HG03460 (cell line): ENCODE data around the gene TOP1.
"Not testable (repeated sequence)": the region's sequence is repeated elsewhere in the genome, so short reads cannot be mapped to it uniquely, and the experiment has no call there.

Experiments
- ATAC-seq: cut with Tn5 transposase; IDR thresholded peaks from one replicate; pipeline ENCODE4 v1.9.1; 2021; ENCODE audit not compliant: unreplicated experiment

The TOP1 gene

GRCh38 chr20:41003143-41003935 lies 25.3 kb upstream of the TOP1 start:
- peak; percentile 50 for ATAC-seq

GRCh38 chr20:41003936-41004294 lies 24.7 kb upstream of the TOP1 start:
- ATAC-seq, result not testable (repeated sequence)

- ATAC-seq, result no peak
These were observed 23.9 kb upstream of the TOP1 start for GRCh38 chr20:41004531-41005360.

GRCh38 chr20:41005361-41005729 lies 23.3 kb upstream of the TOP1 start:
- no peak for ATAC-seq

- no peak for ATAC-seq
These were observed 22.3 kb upstream of the TOP1 start for GRCh38 chr20:41006126-41006935.

- ATAC-seq, result no peak
These were observed 21.6 kb upstream of the TOP1 start for GRCh38 chr20:41006936-41007474.

- ATAC-seq, result no peak
These were observed 21.1 kb upstream of the TOP1 start for GRCh38 chr20:41007481-41007880.

GRCh38 chr20:41009946-41010345 lies 18.7 kb upstream of the TOP1 start:
- ATAC-seq, result no peak

- ATAC-seq, result peak; percentile 89
These were observed 17.0 kb upstream of the TOP1 start for GRCh38 chr20:41011551-41012067.

GRCh38 chr20:41014561-41015088 lies 14.0 kb upstream of the TOP1 start:
- ATAC-seq, result no peak

- ATAC-seq, result no peak
These were observed 11.1 kb upstream of the TOP1 start for GRCh38 chr20:41017448-41018042.

GRCh38 chr20:41018153-41018552 lies 10.5 kb upstream of the TOP1 start:
- ATAC-seq, result no peak

- no peak for ATAC-seq
These were observed 5.1 kb upstream of the TOP1 start for GRCh38 chr20:41023549-41023948.

GRCh38 chr20:41027366-41027765 lies 1.3 kb upstream of the TOP1 start:
- no peak for ATAC-seq

- ATAC-seq, result no peak
These were observed 707 bp upstream of the TOP1 start for GRCh38 chr20:41027872-41028358.

- ATAC-seq, result peak; percentile 20
These were observed 704 bp downstream of the TOP1 start for GRCh38 chr20:41029150-41029901.

- no peak for ATAC-seq
These were observed 1.4 kb downstream of the TOP1 start for GRCh38 chr20:41030061-41030460.

GRCh38 chr20:41030531-41031242 lies 2.1 kb downstream of the TOP1 start:
- ATAC-seq, result no peak

GRCh38 chr20:41031243-41031619 lies 2.6 kb downstream of the TOP1 start:
- ATAC-seq, result no peak
